HEK293 (cell line): ENCODE data around the gene HPGD.

Experiments used
- CTCF ChIA-PET: fragments of 350-600 bp; formaldehyde crosslinking; extraction: SDS; loops from one replicate; lab custom pipeline; 2021; ENCODE audit warnings: antibody characterized with exemption; lab: Yijun Ruan, JAX
- POLR2A ChIA-PET: fragments of 300-600 bp; formaldehyde crosslinking; extraction: SDS; loops from one replicate; lab custom pipeline; 2020; ENCODE audit warnings: antibody characterized with exemption, inconsistent platforms; lab: Yijun Ruan, JAX
- H3K27ac ChIP-seq: fragments of 200-500 bp; sonication (Bioruptor generic); 2 replicates; pipeline ENCODE4 v1.5.1; 2014; ENCODE audit warnings: low read depth, low read length, control low read depth, inconsistent platforms; ENCODE audit errors: extremely low read depth
- H3K36me3 ChIP-seq, 2 experiments: fragments of 200-500 bp in 1 of 2; sonication (Bioruptor generic) in 1 of 2; 1 replicate in 1 of 2; 2 replicates in 1 of 2; pipeline ENCODE4 v1.5.1; 2014 to 2017; ENCODE audit warnings: inconsistent platforms in 2 of 2, low read length in 2 of 2; ENCODE audit not compliant: control insufficient read depth in 2 of 2, insufficient read depth in 1 of 2
- H3K4me1 ChIP-seq: fragments of 200-500 bp; sonication (Bioruptor generic); 2 replicates; pipeline ENCODE4 v1.5.1; 2014; ENCODE audit warnings: mild to moderate bottlenecking, low read length, inconsistent platforms; ENCODE audit not compliant: control insufficient read depth, insufficient read depth
- H3K4me3 ChIP-seq: 2 replicates; pipeline ENCODE4 v1.5.1; 2011; ENCODE audit warnings: low read depth, mild to moderate bottlenecking, control low read depth, low read length, moderate library complexity
- H3K9me3 ChIP-seq: fragments of 200-500 bp; sonication (Bioruptor generic); 2 replicates; pipeline ENCODE4 v1.5.1; 2014; ENCODE audit warnings: low read depth, low read length, inconsistent platforms; ENCODE audit not compliant: control insufficient read depth, insufficient read depth
- KLF7 ChIP-seq: fragments of 450-650 bp; formaldehyde crosslinking; IDR thresholded peaks from 2 replicates; pipeline ENCODE4 v1.5.1; 2016; ENCODE audit warnings: missing biosample characterization, missing genetic modification characterization, borderline replicate concordance
- KLF8 ChIP-seq: fragments of 450-650 bp; formaldehyde crosslinking; IDR thresholded peaks from 2 replicates; pipeline ENCODE4 v1.5.1; 2016; ENCODE audit warnings: missing biosample characterization, missing genetic modification characterization
- OSR2 ChIP-seq: fragments of 450-650 bp; formaldehyde crosslinking; IDR thresholded peaks from 2 replicates; pipeline ENCODE4 v1.5.1; 2016; ENCODE audit warnings: missing biosample characterization, missing genetic modification characterization
- OVOL3 ChIP-seq: fragments of 450-650 bp; formaldehyde crosslinking; IDR thresholded peaks from 2 replicates; pipeline ENCODE4 v1.5.1; 2016; ENCODE audit warnings: missing biosample characterization, missing genetic modification characterization
- SCRT1 ChIP-seq: fragments of 450-650 bp; formaldehyde crosslinking; IDR thresholded peaks from 2 replicates; pipeline ENCODE4 v1.5.1; 2016; ENCODE audit warnings: missing biosample characterization, missing genetic modification characterization, borderline replicate concordance
- SCRT2 ChIP-seq: fragments of 450-650 bp; formaldehyde crosslinking; IDR thresholded peaks from 2 replicates; pipeline ENCODE4 v1.5.1; 2016; ENCODE audit warnings: missing biosample characterization, missing genetic modification characterization
- TCF7L2 ChIP-seq: IDR thresholded peaks from 2 replicates; pipeline ENCODE4 v1.6.1; 2011; ENCODE audit warnings: low read depth, mild to moderate bottlenecking, inconsistent platforms, low read length, moderate library complexity, borderline replicate concordance
- ZBTB17 ChIP-seq: fragments of 450-650 bp; formaldehyde crosslinking; IDR thresholded peaks from 2 replicates; pipeline ENCODE4 v1.5.1; 2016; ENCODE audit warnings: missing biosample characterization, missing genetic modification characterization
- ZBTB8A ChIP-seq: fragments of 450-650 bp; formaldehyde crosslinking; IDR thresholded peaks from 2 replicates; pipeline ENCODE4 v1.5.1; 2016; ENCODE audit warnings: missing biosample characterization, missing genetic modification characterization
- ZNF24 ChIP-seq: fragments of 450-650 bp; formaldehyde crosslinking; IDR thresholded peaks from 2 replicates; pipeline ENCODE4 v1.5.1; 2016; ENCODE audit warnings: missing biosample characterization, missing genetic modification characterization
- ZNF621 ChIP-seq: fragments of 450-650 bp; formaldehyde crosslinking; IDR thresholded peaks from 2 replicates; pipeline ENCODE4 v1.5.1; 2017; ENCODE audit warnings: missing biosample characterization, missing genetic modification characterization
- ZNF660 ChIP-seq: fragments of 450-650 bp; IDR thresholded peaks from 2 replicates; pipeline ENCODE4 v1.5.1; 2018; ENCODE audit warnings: missing biosample characterization, mild to moderate bottlenecking, missing genetic modification characterization
- ZNF791 ChIP-seq: fragments of 450-650 bp; formaldehyde crosslinking; IDR thresholded peaks from 2 replicates; pipeline ENCODE4 v1.5.1; 2016; ENCODE audit warnings: missing biosample characterization, missing genetic modification characterization
- ZSCAN16 ChIP-seq: fragments of 450-650 bp; formaldehyde crosslinking; IDR thresholded peaks from 2 replicates; pipeline ENCODE4 v1.5.1; 2016; ENCODE audit warnings: missing biosample characterization, missing genetic modification characterization
- TF ChIP-seq, protein P1 (sequence below): fragments of 450-650 bp; formaldehyde crosslinking; IDR thresholded peaks from 2 replicates; pipeline ENCODE4 v1.5.1; 2017; ENCODE audit warnings: missing biosample characterization, missing genetic modification characterization
- TF ChIP-seq, protein P2 (sequence below): fragments of 450-650 bp; formaldehyde crosslinking; IDR thresholded peaks from 2 replicates; pipeline ENCODE4 v1.5.1; 2016; ENCODE audit warnings: missing biosample characterization, missing genetic modification characterization
- TF ChIP-seq, protein P3 (sequence below): fragments of 450-650 bp; formaldehyde crosslinking; IDR thresholded peaks from 2 replicates; pipeline ENCODE4 v1.5.1; 2017; ENCODE audit warnings: missing biosample characterization, missing genetic modification characterization
- TF ChIP-seq, protein P4 (sequence below): fragments of 450-650 bp; formaldehyde crosslinking; IDR thresholded peaks from 2 replicates; pipeline ENCODE4; 2016; ENCODE audit warnings: missing biosample characterization, missing genetic modification characterization
- TF ChIP-seq, protein P5 (sequence below): fragments of 450-650 bp; formaldehyde crosslinking; IDR thresholded peaks from 2 replicates; pipeline ENCODE4 v1.5.1; 2016; ENCODE audit warnings: missing biosample characterization, missing genetic modification characterization
- TF ChIP-seq, protein P6 (sequence below): fragments of 450-650 bp; formaldehyde crosslinking; IDR thresholded peaks from 2 replicates; pipeline ENCODE4 v1.5.1; 2016; ENCODE audit warnings: missing biosample characterization, missing genetic modification characterization
- TF ChIP-seq, protein P7 (sequence below): fragments of 450-650 bp; formaldehyde crosslinking; IDR thresholded peaks from 2 replicates; pipeline ENCODE4 v1.5.1; 2016; ENCODE audit warnings: missing biosample characterization, missing genetic modification characterization

The HPGD gene

DNA sequence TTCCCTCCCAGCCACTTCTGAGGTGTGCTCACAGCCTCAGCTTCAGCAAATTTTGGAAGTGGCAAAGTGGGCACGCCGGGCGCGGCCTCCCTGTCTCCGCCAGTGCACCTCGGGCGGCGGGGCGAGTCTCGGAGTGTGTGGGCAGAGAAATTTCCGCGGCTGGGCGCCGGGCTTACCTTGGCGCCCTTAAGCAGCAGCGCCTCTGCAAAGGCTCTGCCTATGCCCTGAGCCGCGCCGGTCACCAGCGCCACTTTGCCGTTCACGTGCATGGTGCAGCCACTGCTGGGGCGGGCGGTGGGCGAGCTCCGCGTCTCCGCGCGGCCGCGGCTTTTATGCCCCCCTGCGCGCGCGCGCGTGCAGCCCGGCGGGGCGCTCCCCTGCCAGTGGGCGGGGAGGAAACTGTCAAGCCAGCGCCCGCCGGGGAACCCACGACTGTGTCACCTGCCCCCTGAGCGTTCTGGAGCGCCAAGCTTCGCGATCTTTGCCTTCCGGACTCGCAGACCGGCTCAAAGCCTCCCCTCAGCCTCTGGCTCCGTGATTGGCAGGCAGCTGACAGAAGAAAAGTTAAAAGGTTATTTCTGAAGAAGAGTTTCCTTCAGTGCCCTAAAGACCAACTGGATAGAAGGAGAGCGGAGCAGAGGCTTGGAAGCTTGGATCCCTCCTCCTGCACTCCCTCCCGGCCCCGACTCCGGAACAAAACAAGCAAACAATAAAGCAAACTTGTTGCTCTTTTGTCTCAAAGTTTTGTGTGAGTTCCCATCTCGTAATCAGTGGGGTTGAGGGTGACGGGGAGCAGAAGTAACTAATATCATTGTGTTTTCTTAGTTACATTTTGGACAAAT, at the start of gene HPGD (continued):
- TF ChIP-seq, protein P1, sequence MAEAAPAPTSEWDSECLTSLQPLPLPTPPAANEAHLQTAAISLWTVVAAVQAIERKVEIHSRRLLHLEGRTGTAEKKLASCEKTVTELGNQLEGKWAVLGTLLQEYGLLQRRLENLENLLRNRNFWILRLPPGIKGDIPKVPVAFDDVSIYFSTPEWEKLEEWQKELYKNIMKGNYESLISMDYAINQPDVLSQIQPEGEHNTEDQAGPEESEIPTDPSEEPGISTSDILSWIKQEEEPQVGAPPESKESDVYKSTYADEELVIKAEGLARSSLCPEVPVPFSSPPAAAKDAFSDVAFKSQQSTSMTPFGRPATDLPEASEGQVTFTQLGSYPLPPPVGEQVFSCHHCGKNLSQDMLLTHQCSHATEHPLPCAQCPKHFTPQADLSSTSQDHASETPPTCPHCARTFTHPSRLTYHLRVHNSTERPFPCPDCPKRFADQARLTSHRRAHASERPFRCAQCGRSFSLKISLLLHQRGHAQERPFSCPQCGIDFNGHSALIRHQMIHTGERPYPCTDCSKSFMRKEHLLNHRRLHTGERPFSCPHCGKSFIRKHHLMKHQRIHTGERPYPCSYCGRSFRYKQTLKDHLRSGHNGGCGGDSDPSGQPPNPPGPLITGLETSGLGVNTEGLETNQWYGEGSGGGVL = peak; percentile 66
- no peak for TF ChIP-seq OSR2 (tag by site-specific recombination)
- peak; percentile 95 for TF ChIP-seq ZBTB8A
- no peak for TF ChIP-seq SCRT1 (tag by site-specific recombination)
- TF ChIP-seq OVOL3 (tag by site-specific recombination) = no peak
- no peak for TF ChIP-seq SCRT2
- TF ChIP-seq, protein P2, sequence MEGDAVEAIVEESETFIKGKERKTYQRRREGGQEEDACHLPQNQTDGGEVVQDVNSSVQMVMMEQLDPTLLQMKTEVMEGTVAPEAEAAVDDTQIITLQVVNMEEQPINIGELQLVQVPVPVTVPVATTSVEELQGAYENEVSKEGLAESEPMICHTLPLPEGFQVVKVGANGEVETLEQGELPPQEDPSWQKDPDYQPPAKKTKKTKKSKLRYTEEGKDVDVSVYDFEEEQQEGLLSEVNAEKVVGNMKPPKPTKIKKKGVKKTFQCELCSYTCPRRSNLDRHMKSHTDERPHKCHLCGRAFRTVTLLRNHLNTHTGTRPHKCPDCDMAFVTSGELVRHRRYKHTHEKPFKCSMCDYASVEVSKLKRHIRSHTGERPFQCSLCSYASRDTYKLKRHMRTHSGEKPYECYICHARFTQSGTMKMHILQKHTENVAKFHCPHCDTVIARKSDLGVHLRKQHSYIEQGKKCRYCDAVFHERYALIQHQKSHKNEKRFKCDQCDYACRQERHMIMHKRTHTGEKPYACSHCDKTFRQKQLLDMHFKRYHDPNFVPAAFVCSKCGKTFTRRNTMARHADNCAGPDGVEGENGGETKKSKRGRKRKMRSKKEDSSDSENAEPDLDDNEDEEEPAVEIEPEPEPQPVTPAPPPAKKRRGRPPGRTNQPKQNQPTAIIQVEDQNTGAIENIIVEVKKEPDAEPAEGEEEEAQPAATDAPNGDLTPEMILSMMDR (tag by site-specific recombination) = 0 out of 2 replicates have a peak, but pooled peaks have one; percentile 49
- TF ChIP-seq, protein P3, sequence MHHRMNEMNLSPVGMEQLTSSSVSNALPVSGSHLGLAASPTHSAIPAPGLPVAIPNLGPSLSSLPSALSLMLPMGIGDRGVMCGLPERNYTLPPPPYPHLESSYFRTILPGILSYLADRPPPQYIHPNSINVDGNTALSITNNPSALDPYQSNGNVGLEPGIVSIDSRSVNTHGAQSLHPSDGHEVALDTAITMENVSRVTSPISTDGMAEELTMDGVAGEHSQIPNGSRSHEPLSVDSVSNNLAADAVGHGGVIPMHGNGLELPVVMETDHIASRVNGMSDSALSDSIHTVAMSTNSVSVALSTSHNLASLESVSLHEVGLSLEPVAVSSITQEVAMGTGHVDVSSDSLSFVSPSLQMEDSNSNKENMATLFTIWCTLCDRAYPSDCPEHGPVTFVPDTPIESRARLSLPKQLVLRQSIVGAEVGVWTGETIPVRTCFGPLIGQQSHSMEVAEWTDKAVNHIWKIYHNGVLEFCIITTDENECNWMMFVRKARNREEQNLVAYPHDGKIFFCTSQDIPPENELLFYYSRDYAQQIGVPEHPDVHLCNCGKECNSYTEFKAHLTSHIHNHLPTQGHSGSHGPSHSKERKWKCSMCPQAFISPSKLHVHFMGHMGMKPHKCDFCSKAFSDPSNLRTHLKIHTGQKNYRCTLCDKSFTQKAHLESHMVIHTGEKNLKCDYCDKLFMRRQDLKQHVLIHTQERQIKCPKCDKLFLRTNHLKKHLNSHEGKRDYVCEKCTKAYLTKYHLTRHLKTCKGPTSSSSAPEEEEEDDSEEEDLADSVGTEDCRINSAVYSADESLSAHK = peak; percentile 75
- no peak for TF ChIP-seq TCF7L2
- no peak for TF ChIP-seq ZNF791 (tag by site-specific recombination)
- 0 out of 2 replicates have a peak, but pooled peaks have one; percentile 44 for TF ChIP-seq KLF8 (tag by site-specific recombination)

DNA sequence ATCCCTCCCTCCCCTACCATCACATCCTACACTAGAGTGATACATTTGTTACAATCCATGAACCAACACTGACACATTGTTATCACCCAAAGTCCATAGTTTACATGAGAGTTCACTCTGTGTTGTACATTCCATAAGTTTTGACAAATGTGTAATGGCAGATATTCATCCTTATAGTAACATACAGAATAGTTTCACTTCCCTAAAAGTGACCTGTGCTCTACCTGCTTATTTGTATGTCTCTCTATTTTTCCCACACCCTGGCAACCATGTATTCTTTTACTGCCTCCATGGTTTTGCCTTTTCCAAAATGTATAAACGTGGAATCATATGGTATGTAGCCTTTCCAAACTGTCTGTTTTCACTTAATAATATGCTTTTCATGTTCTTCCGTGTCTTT, 42.2 kb upstream of the HPGD start:
- no peak for TF ChIP-seq KLF7 (tag by site-specific recombination)
- CTCF ChIA-PET = no interaction called here
- POLR2A ChIA-PET = interaction anchor here (0.6 kb wide), 1 partner anchor 713 kb away, joined by 4 read pairs; no protein-coding TSS in a partner anchor
- Histone ChIP-seq H3K4me1 (peaks cover 2% of the 10 kb centered on the region; the same call in 1 of the 2 replicates), H3K9me3 (no peaks in the 10 kb centered on the region), H3K36me3 (no peaks in the 10 kb centered on the region), H3K27ac (no peak overlapping the region), H3K4me3 (no peak overlapping the region)

DNA sequence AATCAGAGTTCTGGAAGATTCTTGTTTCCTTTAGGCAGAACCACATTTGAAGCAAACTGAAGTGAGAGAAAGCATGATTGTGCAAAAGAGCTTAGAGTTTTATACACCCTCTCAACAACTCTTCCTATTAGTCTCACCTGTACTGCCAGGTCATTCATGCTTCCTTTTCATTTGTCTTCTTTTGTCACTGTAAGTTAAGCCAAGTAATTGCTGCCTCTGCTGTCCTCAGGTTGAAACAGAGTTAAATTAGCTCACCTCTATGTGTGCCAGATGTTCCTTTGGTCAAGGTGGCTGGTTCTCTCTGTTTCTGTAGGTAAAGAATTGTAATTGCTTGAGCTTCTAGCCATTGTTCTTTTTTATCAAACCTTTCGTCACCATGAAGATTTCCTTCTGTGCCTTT, 41.1 kb upstream of the HPGD start:
- H3K36me3 ChIP-seq = no peaks in the 10 kb centered on the region
- H3K9me3 ChIP-seq = no peaks in the 10 kb centered on the region
- H3K4me3 ChIP-seq = no peak overlapping the region
- peaks cover 2% of the 10 kb centered on the region; the same call in 1 of the 2 replicates for H3K4me1 ChIP-seq
- POLR2A ChIA-PET = no interaction called here
- CTCF ChIA-PET = no interaction called here
- H3K27ac ChIP-seq = no peak overlapping the region
- TF ChIP-seq ZNF660 (tag by site-specific recombination) (no peak), ZBTB17 (no peak), ZSCAN16 (tag by site-specific recombination) (no peak), ZNF621 (no peak), ZNF24 (no peak)
- TF ChIP-seq, protein P4, sequence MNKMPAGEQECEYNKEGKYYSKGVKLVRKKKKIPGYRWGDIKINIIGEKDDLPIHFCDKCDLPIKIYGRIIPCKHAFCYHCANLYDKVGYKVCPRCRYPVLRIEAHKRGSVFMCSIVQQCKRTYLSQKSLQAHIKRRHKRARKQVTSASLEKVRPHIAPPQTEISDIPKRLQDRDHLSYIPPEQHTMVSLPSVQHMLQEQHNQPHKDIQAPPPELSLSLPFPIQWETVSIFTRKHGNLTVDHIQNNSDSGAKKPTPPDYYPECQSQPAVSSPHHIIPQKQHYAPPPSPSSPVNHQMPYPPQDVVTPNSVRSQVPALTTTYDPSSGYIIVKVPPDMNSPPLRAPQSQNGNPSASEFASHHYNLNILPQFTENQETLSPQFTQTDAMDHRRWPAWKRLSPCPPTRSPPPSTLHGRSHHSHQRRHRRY (tag by site-specific recombination) = no peak
- TF ChIP-seq, protein P5, sequence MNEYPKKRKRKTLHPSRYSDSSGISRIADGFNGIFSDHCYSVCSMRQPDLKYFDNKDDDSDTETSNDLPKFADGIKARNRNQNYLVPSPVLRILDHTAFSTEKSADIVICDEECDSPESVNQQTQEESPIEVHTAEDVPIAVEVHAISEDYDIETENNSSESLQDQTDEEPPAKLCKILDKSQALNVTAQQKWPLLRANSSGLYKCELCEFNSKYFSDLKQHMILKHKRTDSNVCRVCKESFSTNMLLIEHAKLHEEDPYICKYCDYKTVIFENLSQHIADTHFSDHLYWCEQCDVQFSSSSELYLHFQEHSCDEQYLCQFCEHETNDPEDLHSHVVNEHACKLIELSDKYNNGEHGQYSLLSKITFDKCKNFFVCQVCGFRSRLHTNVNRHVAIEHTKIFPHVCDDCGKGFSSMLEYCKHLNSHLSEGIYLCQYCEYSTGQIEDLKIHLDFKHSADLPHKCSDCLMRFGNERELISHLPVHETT (tag by site-specific recombination) = no peak
- TF ChIP-seq, protein P6, sequence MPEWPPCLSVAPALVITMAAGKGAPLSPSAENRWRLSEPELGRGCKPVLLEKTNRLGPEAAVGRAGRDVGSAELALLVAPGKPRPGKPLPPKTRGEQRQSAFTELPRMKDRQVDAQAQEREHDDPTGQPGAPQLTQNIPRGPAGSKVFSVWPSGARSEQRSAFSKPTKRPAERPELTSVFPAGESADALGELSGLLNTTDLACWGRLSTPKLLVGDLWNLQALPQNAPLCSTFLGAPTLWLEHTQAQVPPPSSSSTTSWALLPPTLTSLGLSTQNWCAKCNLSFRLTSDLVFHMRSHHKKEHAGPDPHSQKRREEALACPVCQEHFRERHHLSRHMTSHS (tag by site-specific recombination) = no peak
- TF ChIP-seq, protein P7, sequence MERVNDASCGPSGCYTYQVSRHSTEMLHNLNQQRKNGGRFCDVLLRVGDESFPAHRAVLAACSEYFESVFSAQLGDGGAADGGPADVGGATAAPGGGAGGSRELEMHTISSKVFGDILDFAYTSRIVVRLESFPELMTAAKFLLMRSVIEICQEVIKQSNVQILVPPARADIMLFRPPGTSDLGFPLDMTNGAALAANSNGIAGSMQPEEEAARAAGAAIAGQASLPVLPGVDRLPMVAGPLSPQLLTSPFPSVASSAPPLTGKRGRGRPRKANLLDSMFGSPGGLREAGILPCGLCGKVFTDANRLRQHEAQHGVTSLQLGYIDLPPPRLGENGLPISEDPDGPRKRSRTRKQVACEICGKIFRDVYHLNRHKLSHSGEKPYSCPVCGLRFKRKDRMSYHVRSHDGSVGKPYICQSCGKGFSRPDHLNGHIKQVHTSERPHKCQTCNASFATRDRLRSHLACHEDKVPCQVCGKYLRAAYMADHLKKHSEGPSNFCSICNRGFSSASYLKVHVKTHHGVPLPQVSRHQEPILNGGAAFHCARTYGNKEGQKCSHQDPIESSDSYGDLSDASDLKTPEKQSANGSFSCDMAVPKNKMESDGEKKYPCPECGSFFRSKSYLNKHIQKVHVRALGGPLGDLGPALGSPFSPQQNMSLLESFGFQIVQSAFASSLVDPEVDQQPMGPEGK (tag by site-specific recombination) = no peak
